NCI-H2081 treated with DMSO at 0.1 percent for 48 hours (cell line): ENCODE data around the gene CAV2.
"Not testable (repeated sequence)": the region's sequence is repeated elsewhere in the genome, so short reads cannot be mapped to it uniquely, and the experiment has no call there.

Source experiments
- DNase-seq: peaks from one replicate; lab custom pipeline; 2025; lab: John Stamatoyannopoulos, UW

Gene CAV2, protein sequence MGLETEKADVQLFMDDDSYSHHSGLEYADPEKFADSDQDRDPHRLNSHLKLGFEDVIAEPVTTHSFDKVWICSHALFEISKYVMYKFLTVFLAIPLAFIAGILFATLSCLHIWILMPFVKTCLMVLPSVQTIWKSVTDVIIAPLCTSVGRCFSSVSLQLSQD

DNA sequence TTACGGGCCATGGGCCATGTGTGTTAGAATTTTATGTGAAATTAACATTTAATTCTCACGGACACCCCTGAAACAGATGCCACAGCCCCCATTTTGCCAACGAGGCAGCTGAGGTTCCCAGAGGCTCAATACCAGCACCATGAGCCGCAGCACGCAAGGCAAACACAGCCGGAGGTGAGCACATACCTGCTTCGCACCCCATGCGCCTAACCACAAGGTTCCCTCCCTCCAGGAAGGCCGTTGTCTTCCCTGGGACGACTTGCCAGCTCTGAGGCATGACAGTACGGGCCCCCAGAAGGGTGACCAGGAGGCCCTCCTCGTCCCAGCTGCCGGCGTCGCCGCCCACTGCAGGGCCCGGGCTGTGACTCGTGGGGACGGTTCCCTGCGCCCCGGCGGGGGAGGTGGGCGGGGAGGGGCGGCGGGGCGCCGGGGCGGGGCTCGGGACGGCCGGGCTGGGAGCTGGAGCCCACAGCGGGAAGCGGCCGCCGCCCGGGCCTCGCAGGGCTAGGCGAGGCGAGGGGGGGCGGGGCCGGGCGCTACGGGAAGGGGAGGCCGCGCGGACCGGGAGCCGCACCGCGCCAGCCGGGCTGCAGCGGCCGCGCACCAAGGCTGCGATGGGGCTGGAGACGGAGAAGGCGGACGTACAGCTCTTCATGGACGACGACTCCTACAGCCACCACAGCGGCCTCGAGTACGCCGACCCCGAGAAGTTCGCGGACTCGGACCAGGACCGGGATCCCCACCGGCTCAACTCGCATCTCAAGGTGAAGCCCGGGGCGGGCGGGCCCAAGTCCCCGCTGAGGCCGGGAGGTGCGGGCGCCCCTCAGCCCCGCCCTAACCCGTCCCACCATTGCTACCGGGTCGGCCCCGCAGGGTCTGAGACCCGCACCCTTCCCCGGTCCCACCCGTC lies at the start of gene CAV2:
TSS of gene CAV2 (plus strand) at position 571 of the 910 bp plus-strand sequence. CDS start at position 615, 44 bp downstream.
- DNase-seq = no peak

DNA sequence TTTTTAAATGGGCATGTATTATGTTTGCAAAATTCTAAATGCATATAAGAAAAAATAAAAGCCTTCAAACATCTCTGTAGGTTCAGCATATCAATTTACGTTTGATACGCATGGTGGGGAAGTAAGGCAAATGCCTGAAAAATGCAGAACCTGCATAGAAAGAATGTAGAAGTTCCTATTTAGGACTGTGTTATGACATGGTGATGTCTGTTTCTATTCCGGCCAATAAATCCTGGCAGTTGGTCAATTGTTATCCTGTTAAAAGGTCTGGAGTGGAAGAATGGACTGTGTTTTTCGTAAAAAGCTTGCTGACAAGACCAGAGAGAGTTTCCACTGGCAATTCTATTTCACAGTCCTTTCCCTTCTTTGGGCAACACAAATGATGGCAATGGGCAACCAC lies 49.6 kb upstream of the CAV2 start:
- DNase-seq = no peak

GRCh38 chr7:116451957-116452729 lies 47.4 kb upstream of the CAV2 start:
- DNase-seq = no peak

DNA sequence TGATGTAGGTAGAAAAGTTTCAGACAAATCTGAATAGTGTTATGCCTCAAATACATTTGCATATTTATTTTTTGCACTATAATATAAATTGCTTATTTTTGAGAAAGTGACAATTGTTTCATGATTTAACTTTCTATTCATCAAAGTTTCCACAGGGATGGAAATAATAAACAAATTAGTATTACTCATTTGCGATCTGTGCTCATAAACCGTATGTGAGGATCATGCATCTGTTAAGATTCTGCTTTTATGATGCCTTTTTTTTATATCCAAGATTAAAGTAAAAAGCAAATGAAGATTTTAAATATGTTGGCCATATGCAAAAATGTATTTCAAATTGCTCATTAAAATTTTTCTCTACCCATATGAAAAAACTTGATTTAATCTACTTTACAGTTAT lies 45.2 kb upstream of the CAV2 start:
- DNase-seq = no peak

DNA sequence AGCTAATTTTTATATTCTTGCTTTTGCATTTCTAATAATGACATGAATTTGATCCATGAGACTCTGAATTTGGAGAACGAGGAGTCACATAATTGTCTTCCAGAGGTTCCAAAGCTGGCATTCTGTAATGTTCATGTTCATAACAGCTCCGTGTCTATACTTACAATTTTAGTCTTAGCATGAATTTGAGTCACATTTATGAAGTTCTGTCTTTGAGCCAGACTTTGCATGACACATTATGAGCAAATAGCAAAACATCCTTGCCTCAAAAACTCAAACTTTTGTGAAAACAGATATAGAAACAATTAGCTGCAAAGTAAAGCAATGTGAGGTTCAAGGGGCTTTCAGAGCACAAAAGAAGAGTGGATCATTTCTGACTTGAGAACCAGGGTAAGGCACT lies 44.5 kb upstream of the CAV2 start:
- no peak for DNase-seq

DNA sequence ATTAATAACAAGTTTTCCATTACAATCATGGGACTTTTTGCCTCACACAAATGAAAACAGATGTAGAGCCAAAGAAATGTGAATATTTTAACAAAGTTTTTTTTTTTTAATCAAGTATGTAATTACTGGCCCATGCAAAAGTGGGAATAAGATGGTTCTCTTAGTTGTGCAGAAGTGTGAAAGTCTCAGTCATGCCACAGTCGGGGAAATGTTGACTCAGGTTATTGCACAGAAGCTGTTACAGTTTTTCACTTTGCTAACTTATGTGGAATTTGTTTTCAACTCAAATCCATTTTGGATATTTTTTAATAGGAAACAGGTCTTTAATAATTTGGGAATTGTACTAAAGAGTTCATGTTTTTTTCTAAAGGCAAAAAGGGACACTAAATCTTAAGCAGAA lies 44.0 kb upstream of the CAV2 start:
- no peak for DNase-seq

DNA sequence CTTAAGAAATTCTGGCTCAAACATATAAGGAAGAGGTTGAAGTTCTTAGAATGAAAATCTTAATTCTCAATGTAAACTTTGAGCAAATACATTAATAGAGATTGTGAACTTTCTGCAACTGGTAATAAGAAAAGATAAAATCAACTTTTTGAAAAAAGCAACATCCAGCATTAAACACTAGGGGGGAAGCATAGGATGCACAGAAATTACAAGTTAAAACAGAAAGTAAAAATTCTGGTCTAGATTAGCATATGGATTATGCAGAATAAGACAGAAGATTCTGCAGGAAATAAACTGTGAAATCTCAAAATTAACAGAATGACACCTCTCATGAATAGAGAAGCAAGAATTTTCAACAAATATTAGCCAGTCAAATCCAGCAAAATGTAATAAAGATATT lies 38.0 kb upstream of the CAV2 start:
- DNase-seq = no peak

GRCh38 chr7:116463956-116464355 lies 35.6 kb upstream of the CAV2 start:
- no peak for DNase-seq

- DNase-seq = no peak
Observed at GRCh38 chr7:116464375-116464774, 35.2 kb upstream of the CAV2 start.

- DNase-seq = no peak
Observed at GRCh38 chr7:116465125-116465524, 34.4 kb upstream of the CAV2 start.

GRCh38 chr7:116468534-116468933 lies 31.0 kb upstream of the CAV2 start:
- DNase-seq = no peak

- DNase-seq = no peak
Observed at GRCh38 chr7:116477625-116478024, 21.9 kb upstream of the CAV2 start.

DNA sequence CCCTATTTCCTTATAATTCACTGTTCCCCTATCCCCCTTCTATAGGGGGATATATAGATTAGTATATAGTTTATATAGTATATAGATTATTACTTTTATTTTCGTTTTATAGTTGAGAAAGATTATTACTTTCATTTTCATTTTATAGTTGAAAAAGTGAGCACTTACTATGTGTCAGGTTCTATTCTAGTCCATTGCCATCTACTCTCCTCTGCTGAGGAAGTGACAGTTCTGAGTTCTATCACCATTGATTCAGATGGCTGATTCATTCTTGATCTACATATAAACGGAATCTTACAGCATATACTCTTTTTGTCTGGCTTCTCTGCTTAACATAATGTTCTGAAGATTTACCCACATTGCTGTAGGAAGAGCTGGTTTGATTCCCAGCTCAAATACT lies 20.7 kb upstream of the CAV2 start:
- no peak for DNase-seq

DNA sequence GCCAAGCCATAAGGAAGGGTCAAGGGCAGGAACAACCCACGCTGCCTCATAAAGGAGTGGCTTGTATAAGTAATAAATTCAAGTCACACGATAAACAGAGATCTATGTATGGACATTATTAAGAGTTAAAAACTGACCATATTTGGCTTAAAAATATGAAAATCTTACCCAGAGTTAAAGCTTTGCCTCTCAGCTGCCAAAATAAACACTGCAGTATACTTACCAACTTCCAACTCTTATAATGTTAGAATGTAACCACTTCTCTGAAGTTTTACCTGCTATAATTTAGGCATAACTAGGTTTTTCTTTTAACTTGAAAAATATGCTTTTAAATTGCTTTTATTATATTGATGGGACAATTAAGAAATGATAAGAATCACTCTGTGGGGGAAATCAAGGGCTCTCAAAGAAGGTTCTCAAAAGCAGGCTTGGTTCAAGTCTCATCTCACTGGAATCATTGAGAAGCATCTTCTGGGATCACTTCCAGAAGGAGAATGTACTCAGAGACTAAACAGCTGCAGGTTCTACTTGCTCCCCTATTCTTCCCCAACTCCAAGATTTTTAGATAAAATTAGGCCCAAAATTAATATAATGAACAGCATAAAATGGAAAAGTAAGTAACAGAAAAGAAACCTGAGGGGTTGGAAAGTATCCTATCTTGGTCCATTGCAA lies 16.1 kb upstream of the CAV2 start:
- DNase-seq = no peak

DNA sequence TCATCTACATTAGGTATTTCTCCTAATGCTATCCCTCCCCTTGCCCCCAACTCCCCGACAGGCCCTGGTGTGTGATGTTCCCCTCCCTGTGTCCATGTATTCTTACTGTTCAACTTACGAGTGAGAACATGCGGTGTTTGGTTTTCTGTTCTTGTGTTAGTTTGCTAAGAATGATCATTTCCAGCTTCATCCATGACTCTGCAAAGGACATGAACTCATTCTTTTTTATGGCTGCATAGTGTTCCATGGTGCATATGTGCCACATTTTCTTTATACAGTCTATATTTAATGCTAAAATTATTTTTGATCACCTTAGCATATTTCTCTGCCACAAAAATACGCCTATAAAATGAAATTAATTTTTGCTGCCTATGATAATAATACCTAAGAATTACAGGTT lies 15.1 kb upstream of the CAV2 start:
- DNase-seq = not testable (repeated sequence)

DNA sequence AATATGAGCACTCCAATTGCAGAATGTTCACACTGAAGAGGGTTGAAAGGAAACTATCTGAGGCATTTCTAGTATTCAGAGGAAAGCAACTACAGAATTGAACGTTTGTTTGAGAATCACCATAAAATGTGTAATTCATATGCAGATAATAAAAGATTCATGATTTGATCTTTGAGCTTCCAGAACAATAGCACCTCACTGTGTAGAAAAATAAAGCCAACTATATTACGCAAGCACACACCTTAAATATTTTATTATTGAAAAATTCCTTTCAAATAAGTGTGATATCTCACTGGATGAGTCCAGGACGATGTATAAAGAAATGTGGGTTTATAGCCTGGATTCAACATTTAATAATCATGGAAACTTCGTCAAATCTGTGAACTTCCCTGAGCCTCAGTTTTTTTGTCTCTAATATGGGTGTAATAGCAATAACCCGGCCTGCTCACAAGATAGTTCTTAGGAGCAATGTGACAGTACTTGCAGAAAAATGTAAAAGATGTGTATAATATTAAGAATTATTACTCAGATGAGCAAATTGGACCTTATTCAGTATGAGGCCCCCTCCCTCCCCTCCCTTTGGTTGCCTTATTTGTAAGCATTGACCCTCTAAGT lies 11.5 kb upstream of the CAV2 start:
- DNase-seq = no peak

DNA sequence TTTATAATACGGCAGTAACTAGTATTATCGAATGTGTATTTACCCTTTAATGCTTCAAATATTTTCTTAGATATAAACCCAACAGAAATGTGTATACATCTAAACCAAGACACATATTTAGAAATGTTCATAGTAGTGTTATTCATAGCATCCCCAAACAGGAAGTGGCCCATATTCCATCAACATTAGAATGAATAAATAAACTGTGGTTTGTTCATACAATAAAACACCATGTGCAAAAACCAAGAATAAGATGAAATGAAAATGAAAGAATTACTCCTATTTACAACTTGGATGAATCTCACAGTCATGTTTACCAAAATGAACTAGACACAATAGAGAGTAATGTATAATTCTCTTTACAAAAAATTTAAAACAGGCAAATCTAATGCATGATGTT lies 9.2 kb upstream of the CAV2 start:
- no peak for DNase-seq

DNA sequence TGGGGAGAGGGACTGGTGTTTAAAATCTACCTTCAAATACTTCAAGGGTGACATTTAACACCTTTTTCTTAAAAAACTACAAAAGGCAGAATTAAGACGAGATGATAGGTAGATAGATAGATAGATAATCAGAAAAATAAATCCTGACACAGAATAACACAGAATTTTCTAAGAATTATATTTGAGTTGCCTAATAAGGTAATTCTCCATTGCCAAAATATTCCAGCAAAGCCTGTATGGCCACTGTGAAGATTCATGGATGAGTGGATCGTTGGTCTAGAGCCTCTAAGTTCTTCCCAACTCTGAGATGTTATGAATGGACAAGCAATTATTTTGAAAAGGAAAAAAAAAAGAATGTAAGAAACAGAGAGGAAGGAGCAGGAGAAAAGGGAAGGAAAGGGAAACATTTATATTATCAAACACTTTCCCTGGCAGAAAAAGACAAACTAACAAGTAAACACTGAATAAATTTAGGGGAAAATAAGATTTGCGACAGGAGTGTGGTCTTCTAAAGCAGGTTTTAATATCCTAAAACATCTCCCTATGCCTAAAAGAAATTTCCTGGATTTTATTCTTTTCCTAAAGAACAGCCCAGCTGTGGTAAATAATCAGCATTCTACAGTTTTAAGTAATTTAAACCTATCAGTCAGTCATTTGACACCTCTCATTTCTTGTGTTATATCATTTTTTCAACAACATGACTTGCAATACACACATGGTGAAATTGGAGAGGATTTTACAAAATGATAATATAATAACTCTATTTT lies 7.5 kb upstream of the CAV2 start:
- DNase-seq = no peak

- DNase-seq = no peak
Observed at GRCh38 chr7:116492654-116493109, 6.9 kb upstream of the CAV2 start.

DNA sequence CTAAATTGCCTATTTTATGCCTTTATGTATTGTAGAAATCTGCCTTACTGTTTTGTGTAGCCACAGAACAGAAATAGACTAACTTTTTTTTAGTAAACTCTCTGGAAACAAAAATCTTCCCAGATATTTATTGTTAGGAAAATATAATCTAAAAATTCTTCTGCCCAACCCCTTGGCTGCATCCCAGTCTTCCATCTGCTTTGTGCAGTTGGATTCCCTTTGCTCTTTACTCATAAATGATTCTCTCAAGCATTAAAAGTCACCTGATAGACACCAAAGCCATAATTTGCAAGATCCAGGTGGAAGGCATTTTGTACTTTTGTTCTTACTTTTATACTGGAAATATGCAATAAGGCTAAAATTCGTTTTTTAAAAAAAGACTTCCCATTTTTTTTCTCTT lies 6.1 kb upstream of the CAV2 start:
- no peak for DNase-seq

DNA sequence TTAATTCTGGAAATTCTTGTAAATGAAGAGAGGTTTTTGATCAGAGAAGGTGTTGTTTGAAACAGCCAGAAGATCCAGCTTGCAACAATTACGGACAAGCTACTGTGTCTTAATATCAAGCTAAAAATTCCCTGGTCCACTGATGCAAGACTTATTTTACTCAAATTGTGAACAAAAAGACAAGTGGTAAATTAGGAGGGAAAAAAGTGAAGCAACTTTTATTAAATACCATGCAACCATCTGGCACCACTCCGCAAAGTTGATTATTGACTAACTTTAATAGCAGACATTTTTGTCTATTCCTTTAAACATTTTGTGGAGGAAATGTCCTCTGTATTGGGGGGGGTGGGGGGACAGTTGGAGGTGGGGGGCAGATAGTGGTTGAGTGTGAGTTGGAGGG lies 5.1 kb upstream of the CAV2 start:
- no peak for DNase-seq
